Naive thymus-derived CD4-positive, alpha-beta T cell (primary cell): ENCODE results near the gene NPIPB5. TPM values are rescaled to one million over a fixed set of nuclear protein-coding genes. Genes with fewer than 3 reads are reported as not detected.
"Not testable (repeated sequence)": the region's sequence is repeated elsewhere in the genome, so short reads cannot be mapped to it uniquely, and the experiment has no call there.

Experiments
- ATAC-seq: fragments of 150-1000 bp; cut with Tn5 transposase; 2 replicates; pipeline ENCODE4 v1.10.0; 2021; ENCODE audit warnings: mild to moderate bottlenecking, moderate library complexity
- CTCF ChIA-PET: fragments of 350-600 bp; sonication (Branson Sonifier 250); formaldehyde crosslinking; loops from one replicate; lab custom pipeline; 2021; ENCODE audit warnings: antibody characterized with exemption; lab: Charles Lee
- POLR2A ChIA-PET: fragments of 350-600 bp; sonication (Branson Sonifier 250); formaldehyde crosslinking; loops from one replicate; lab custom pipeline; 2021; ENCODE audit warnings: antibody characterized with exemption, inconsistent platforms; lab: Charles Lee
- DNase-seq, 9 donors: peaks; one replicate each; pipeline versions ENCODE4 v3.0.0 to v3.0.0-alpha.2; 2020 to 2022; ENCODE audit warnings: mixed read lengths in 1 of 9
- H3K27ac ChIP-seq: one replicate; pipeline ENCODE4 v1.7.0; 2013; ENCODE audit warnings: mild to moderate bottlenecking, low read depth, low read length, moderate library complexity
- H3K27me3 ChIP-seq, 2 donors: one replicate each; pipeline ENCODE4 v1.7.0; 2013; ENCODE audit warnings: low read length in 2 of 2, mild to moderate bottlenecking in 2 of 2, moderate library complexity in 2 of 2; ENCODE audit not compliant: control insufficient read depth in 2 of 2, insufficient read depth in 2 of 2
- H3K36me3 ChIP-seq, 3 experiments: 1 replicate in 2 of 3; 2 replicates in 1 of 3; pipeline ENCODE4 v1.7.0; 2013; ENCODE audit warnings: low read length in 3 of 3, mild to moderate bottlenecking in 3 of 3, moderate library complexity in 1 of 3; ENCODE audit not compliant: insufficient read depth in 3 of 3, control insufficient read depth in 2 of 3
- H3K4me1 ChIP-seq, 2 donors: one replicate each; pipeline ENCODE4 v1.7.0; 2013; ENCODE audit warnings: low read length in 2 of 2, mild to moderate bottlenecking in 2 of 2, moderate library complexity in 1 of 2; ENCODE audit not compliant: control insufficient read depth in 2 of 2, insufficient read depth in 2 of 2
- H3K4me3 ChIP-seq: 2 replicates; pipeline ENCODE4 v1.7.0; 2013; ENCODE audit warnings: mild to moderate bottlenecking, low read length
- H3K9me3 ChIP-seq, 3 experiments: 1 replicate in 2 of 3; 2 replicates in 1 of 3; pipeline ENCODE4 v1.7.0; 2013; ENCODE audit warnings: low read length in 3 of 3; ENCODE audit not compliant: control insufficient read depth in 2 of 3
- H3K27ac Mint-ChIP-seq, 9 donors: one replicate each; pipeline ENCODE4 v1.8.0; 2020 to 2022; ENCODE audit warnings: mixed read lengths in 9 of 9, mild to moderate bottlenecking in 8 of 9, moderate library complexity in 5 of 9, inconsistent platforms in 2 of 9
- H3K27me3 Mint-ChIP-seq, 5 donors: one replicate each; pipeline ENCODE4 v1.8.0; 2021 to 2022; ENCODE audit warnings: mixed read lengths in 5 of 5, mild to moderate bottlenecking in 1 of 5
- H3K36me3 Mint-ChIP-seq, 5 donors: one replicate each; pipeline ENCODE4 v1.8.0; 2020 to 2022; ENCODE audit warnings: mixed read lengths in 5 of 5, mild to moderate bottlenecking in 3 of 5, inconsistent platforms in 1 of 5
- H3K4me1 Mint-ChIP-seq, 7 donors: one replicate each; pipeline ENCODE4 v1.8.0; 2020 to 2022; ENCODE audit warnings: mixed read lengths in 7 of 7, mild to moderate bottlenecking in 3 of 7, inconsistent platforms in 1 of 7
- H3K4me3 Mint-ChIP-seq, 10 donors: one replicate each; pipeline ENCODE4 v1.8.0; 2020 to 2022; ENCODE audit warnings: mild to moderate bottlenecking in 10 of 10, mixed read lengths in 10 of 10, moderate library complexity in 6 of 10, inconsistent platforms in 2 of 10
- H3K9me3 Mint-ChIP-seq, 11 donors: one replicate each; pipeline ENCODE4 v1.8.0; 2020 to 2022; ENCODE audit warnings: mixed read lengths in 11 of 11, mild to moderate bottlenecking in 4 of 11, inconsistent platforms in 1 of 11, moderate library complexity in 1 of 11
- intact Hi-C, 2 donors: fragments of 100-400 bp; cut with micrococcal nuclease; formaldehyde crosslinking; loops; one replicate each; pipeline ENCODE4 v1.15.1; 2023
- polyA plus RNA-seq, 2 donors: library from polyadenylated mRNA; unstranded; fragments of 300-500 nt; fragmentation: Illumina TruSeq; gene quantifications; one replicate each; pipeline ENCODE4 v1.2.3, GENCODE V29; 2021
- total RNA-seq, 6 experiments: library from RNA in 5 of 6; stranded (reverse) in 5 of 6; gene quantifications; 1 replicate in 5 of 6; 2 replicates in 1 of 6; pipeline ENCODE4 v1.2.3 and lab custom pipeline; 2021 to 2026

The NPIPB5 gene
- total and polyA plus RNA-seq, 7 experiments from 2014 or later: 5.8 to 773 (median 375) TPM

- H3K27ac Mint-ChIP-seq, H3K27me3 ChIP-seq, POLR2A ChIA-PET, H3K4me1 Mint-ChIP-seq, intact Hi-C loops, DNase-seq, H3K4me3 Mint-ChIP-seq, H3K9me3 ChIP-seq, H3K27ac ChIP-seq, H3K4me3 ChIP-seq, H3K36me3 Mint-ChIP-seq, CTCF ChIA-PET, H3K9me3 Mint-ChIP-seq, H3K27me3 Mint-ChIP-seq, H3K36me3 ChIP-seq, ATAC-seq, H3K4me1 ChIP-seq: not testable (repeated sequence)
These were observed 40.5 kb downstream of the NPIPB5 start for GRCh38 chr16:22551143-22551542.

GRCh38 chr16:22551651-22552050 is 41.0 kb downstream of the NPIPB5 start:
- intact Hi-C loops, ATAC-seq, H3K27ac Mint-ChIP-seq, H3K4me1 Mint-ChIP-seq, H3K4me3 Mint-ChIP-seq, H3K4me1 ChIP-seq, H3K9me3 ChIP-seq, POLR2A ChIA-PET, H3K9me3 Mint-ChIP-seq, H3K4me3 ChIP-seq, H3K27me3 Mint-ChIP-seq, H3K36me3 Mint-ChIP-seq, H3K27ac ChIP-seq, H3K27me3 ChIP-seq, CTCF ChIA-PET, DNase-seq, H3K36me3 ChIP-seq: not testable (repeated sequence)

GRCh38 chr16:22556759-22557158 is 46.1 kb downstream of the NPIPB5 start:
- intact Hi-C loops, ATAC-seq, H3K36me3 Mint-ChIP-seq, CTCF ChIA-PET, H3K27me3 Mint-ChIP-seq, H3K27ac Mint-ChIP-seq, POLR2A ChIA-PET, H3K9me3 ChIP-seq, H3K36me3 ChIP-seq, H3K4me3 Mint-ChIP-seq, H3K27ac ChIP-seq, H3K4me3 ChIP-seq, H3K4me1 Mint-ChIP-seq, H3K9me3 Mint-ChIP-seq, DNase-seq, H3K4me1 ChIP-seq, H3K27me3 ChIP-seq: not testable (repeated sequence)

Other genes starting within 250 kb of the NPIPB5 start
- gene POLR3E, start 213.5 kb upstream of the NPIPB5 start, total RNA-seq: 100 to 1,000 TPM in 4 of 5 experiments, 10 to 100 TPM in 1; 60.1 to 232 (median 112) TPM
- 10 to 100 TPM; 11.8 to 19.2 TPM for gene POLR3E, start 213.5 kb upstream of the NPIPB5 start, polyA plus RNA-seq
- gene CDR2, start 136.3 kb upstream of the NPIPB5 start, total RNA-seq: 10 to 100 TPM; 28.7 to 91.9 (median 65.6) TPM
- 100 to 1,000 TPM in 1 of 2 donors, 10 to 100 TPM in 1; 66.0 to 115 TPM for gene CDR2, start 136.3 kb upstream of the NPIPB5 start, polyA plus RNA-seq